Measurements from ENCODE around the gene TAF4B.

The TAF4B gene

GRCh38 chr18:26286008-26286407 is 59.8 kb downstream of the TAF4B start:
- Histone ChIP-seq H3K9ac (ENCODE audit: low read depth, low read length) (no peak overlapping the region), H4K20me1 (ENCODE audit: insufficient read depth, low read length) (no peaks in the 10 kb centered on the region), H3K27me3 (ENCODE audit: insufficient read depth, low read length, poor library complexity) (no peaks in the 10 kb centered on the region), H3K9me3 (ENCODE audit: insufficient read depth, low read length, severe bottlenecking) (no peaks in the 10 kb centered on the region), H3K36me3 (ENCODE audit: insufficient read depth, low read length) (peaks cover 38% of the 10 kb centered on the region), H3K4me2 (ENCODE audit: insufficient read depth, low read length) (no peak overlapping the region), H3K4me1 (ENCODE audit: insufficient read depth, low read length) (peaks cover 16% of the 10 kb centered on the region), H3K27ac (ENCODE audit: low read length) (peak overlapping the region; percentile 2), H3K4me3 (ENCODE audit: low read depth in 1 of 2, low read length in 2 of 2) (no peak overlapping the region), H2AFZ (ENCODE audit: low read depth, low read length) (no peak overlapping the region), H3K79me2 (ENCODE audit: insufficient read depth, low read length) (no peaks in the 10 kb centered on the region)
- TF ChIP-seq EZH2 (IDR thresholded peaks at IDR 0.05; ENCODE audit: borderline replicate concordance, low read depth, low read length, severe bottlenecking): no peak
- TF ChIP-seq CTCF (IDR thresholded peaks at IDR 0.05; ENCODE audit: borderline replicate concordance, extremely low read depth, low read length, poor library complexity, severe bottlenecking): no peak
- peak; percentile 80 for ATAC-seq (ENCODE audit: insufficient read depth, low read depth)
- DNase-seq: peak; percentile 54

- TF ChIP-seq CTCF (IDR thresholded peaks at IDR 0.05; ENCODE audit: borderline replicate concordance, extremely low read depth, low read length, poor library complexity, severe bottlenecking) (no peak), EZH2 (IDR thresholded peaks at IDR 0.05; ENCODE audit: borderline replicate concordance, low read depth, low read length, severe bottlenecking) (no peak)
- Histone ChIP-seq H4K20me1 (ENCODE audit: insufficient read depth, low read length) (no peaks in the 10 kb centered on the region), H3K4me3 (ENCODE audit: low read depth in 1 of 2, low read length in 2 of 2) (no peak overlapping the region), H3K27me3 (ENCODE audit: insufficient read depth, low read length, poor library complexity) (no peaks in the 10 kb centered on the region), H3K4me1 (ENCODE audit: insufficient read depth, low read length) (peaks cover 16% of the 10 kb centered on the region), H3K9me3 (ENCODE audit: insufficient read depth, low read length, severe bottlenecking) (no peaks in the 10 kb centered on the region), H3K4me2 (ENCODE audit: insufficient read depth, low read length) (no peak overlapping the region), H3K27ac (ENCODE audit: low read length) (no peak overlapping the region), H3K79me2 (ENCODE audit: insufficient read depth, low read length) (no peaks in the 10 kb centered on the region), H3K36me3 (ENCODE audit: insufficient read depth, low read length) (peaks cover 40% of the 10 kb centered on the region), H3K9ac (ENCODE audit: low read depth, low read length) (no peak overlapping the region), H2AFZ (ENCODE audit: low read depth, low read length) (no peak overlapping the region)
- DNase-seq (no peak), ATAC-seq (ENCODE audit: insufficient read depth, low read depth) (no peak)
These were observed 61.4 kb downstream of the TAF4B start for GRCh38 chr18:26287644-26288043.

- Histone ChIP-seq H4K20me1 (ENCODE audit: insufficient read depth, low read length) (no peaks in the 10 kb centered on the region), H3K79me2 (ENCODE audit: insufficient read depth, low read length) (no peaks in the 10 kb centered on the region), H3K27me3 (ENCODE audit: insufficient read depth, low read length, poor library complexity) (no peaks in the 10 kb centered on the region), H3K9me3 (ENCODE audit: insufficient read depth, low read length, severe bottlenecking) (no peaks in the 10 kb centered on the region), H3K27ac (ENCODE audit: low read length) (no peak overlapping the region), H3K4me1 (ENCODE audit: insufficient read depth, low read length) (peaks cover 16% of the 10 kb centered on the region), H2AFZ (ENCODE audit: low read depth, low read length) (no peak overlapping the region), H3K4me2 (ENCODE audit: insufficient read depth, low read length) (no peak overlapping the region), H3K4me3 (ENCODE audit: low read depth in 1 of 2, low read length in 2 of 2) (no peak overlapping the region), H3K36me3 (ENCODE audit: insufficient read depth, low read length) (peaks cover 29% of the 10 kb centered on the region; the same call in 1 of the 2 replicates), H3K9ac (ENCODE audit: low read depth, low read length) (no peak overlapping the region)
- ATAC-seq (ENCODE audit: insufficient read depth, low read depth) (peak; percentile 50; the same call in 2 of the 3 replicates), DNase-seq (no peak)
- TF ChIP-seq CTCF (IDR thresholded peaks at IDR 0.05; ENCODE audit: borderline replicate concordance, extremely low read depth, low read length, poor library complexity, severe bottlenecking) (no peak), EZH2 (IDR thresholded peaks at IDR 0.05; ENCODE audit: borderline replicate concordance, low read depth, low read length, severe bottlenecking) (no peak)
These were observed 64.1 kb downstream of the TAF4B start for GRCh38 chr18:26290385-26290784.

GRCh38 chr18:26293982-26294381 is 67.7 kb downstream of the TAF4B start:
- TF ChIP-seq CTCF (IDR thresholded peaks at IDR 0.05; ENCODE audit: borderline replicate concordance, extremely low read depth, low read length, poor library complexity, severe bottlenecking) (no peak), EZH2 (IDR thresholded peaks at IDR 0.05; ENCODE audit: borderline replicate concordance, low read depth, low read length, severe bottlenecking) (no peak)

More at GRCh38 chr18:26293982-26294381, 67.7 kb downstream of the TAF4B start:
- DNase-seq (no peak), ATAC-seq (ENCODE audit: insufficient read depth, low read depth) (no peak)
- Histone ChIP-seq H4K20me1 (ENCODE audit: insufficient read depth, low read length) (no peaks in the 10 kb centered on the region), H3K9ac (ENCODE audit: low read depth, low read length) (no peak overlapping the region), H3K79me2 (ENCODE audit: insufficient read depth, low read length) (no peaks in the 10 kb centered on the region), H2AFZ (ENCODE audit: low read depth, low read length) (no peak overlapping the region), H3K4me1 (ENCODE audit: insufficient read depth, low read length) (peaks cover 4% of the 10 kb centered on the region; the same call in 1 of the 2 replicates), H3K9me3 (ENCODE audit: insufficient read depth, low read length, severe bottlenecking) (no peaks in the 10 kb centered on the region), H3K27me3 (ENCODE audit: insufficient read depth, low read length, poor library complexity) (no peaks in the 10 kb centered on the region), H3K36me3 (ENCODE audit: insufficient read depth, low read length) (peaks cover 11% of the 10 kb centered on the region; the same call in 1 of the 2 replicates), H3K27ac (ENCODE audit: low read length) (no peak overlapping the region), H3K4me2 (ENCODE audit: insufficient read depth, low read length) (no peak overlapping the region), H3K4me3 (ENCODE audit: low read depth in 1 of 2, low read length in 2 of 2) (no peak overlapping the region)
